Pancreas (tissue), 10 donors: ENCODE results near the gene SIRPD. TPM values are rescaled to one million over a fixed set of nuclear protein-coding genes. Genes with fewer than 3 reads are reported as not detected.

Source experiments
- ATAC-seq, 4 donors: fragments of 200-7000 bp; cut with Tn5 transposase; one replicate each; pipeline versions ENCODE4 v1.8.0 to v1.9.1; 2020; ENCODE audit warnings: mild to moderate bottlenecking in 4 of 4, moderate library complexity in 4 of 4
- DNase-seq, 6 donors: peaks; one replicate each; pipeline ENCODE4 v3.0.0-alpha.2; 2020
- FAIRE-seq: peaks from 2 replicates; lab custom pipeline; 2012; peaks lifted over from hg19 to GRCh38; lab: Jason Lieb, UNC
- H3K27ac ChIP-seq, 4 donors: fragments of 200-600 bp; sonication (generic); 1 replicate in 3 of 4; 2 replicates in 1 of 4; pipeline versions ENCODE4 v1.5.0 to v1.8.0; 2020
- H3K27me3 ChIP-seq, 4 donors: fragments of 200-600 bp; one replicate each; pipeline ENCODE4 v1.8.0; 2021
- H3K36me3 ChIP-seq, 3 donors: fragments of 200-600 bp; sonication (generic) in 1 of 3; one replicate each; pipeline versions ENCODE4 v1.5.0 to v1.8.0; 2020 to 2021
- H3K4me1 ChIP-seq, 3 donors: fragments of 200-600 bp; one replicate each; pipeline ENCODE4 v1.8.0; 2021
- H3K4me3 ChIP-seq, 4 donors: fragments of 200-600 bp; sonication (generic) in 2 of 4; one replicate each; pipeline versions ENCODE4 v1.5.0 to v1.8.0; 2020 to 2021
- H3K9me3 ChIP-seq, 4 donors: fragments of 200-600 bp; one replicate each; pipeline ENCODE4 v1.8.0; 2021
- CTCF ChIP-seq, 4 donors: fragments of 200-600 bp; sonication (generic) in 3 of 4; IDR thresholded peaks; one replicate each; pipeline versions ENCODE4 v1.5.0 to v1.8.0; 2021; ENCODE audit warnings: antibody characterized with exemption in 4 of 4
- WGBS, 2 donors: extraction: QIAGEN DNeasy Blood & Tissue Kit; methylation state at CpG; one replicate each; pipeline ENCODE4 v1.1.7; 2013; 5-methylcytosine and 5-hydroxymethylcytosine counted together
- intact Hi-C, 3 donors: fragments of 100-400 bp; cut with DNase I; formaldehyde crosslinking; loops; one replicate each; pipeline versions ENCODE4 v1.11.1 to v1.14.2; 2022
- polyA plus RNA-seq, 2 donors: library from polyadenylated mRNA; stranded (reverse); fragments of 200-250 nt; gene quantifications; one replicate each; pipeline ENCODE4 v1.2.3, GENCODE V29; 2013
- total RNA-seq, 6 donors: library from RNA; stranded (reverse); fragmentation: NEBNext Ultra II Directional in 4 of 6; extraction: Animal tissue kit (Norgen Biotek cat#: 25700) in 4 of 6; gene quantifications; one replicate each; pipeline versions ENCODE4 v1.2.1 to v1.2.4, GENCODE V29; 2021 to 2023
- donor health status: healthy with polysubstance abuse.
- donor health status: DM: no; HTN: no; CAD: no; lungs with moderate emphysema.
- donor health status: DM: no; HTN: no; CAD: no.
- donor health status: control.
- donor health status: control.
- donor health status: Bipolar disorder and iron deficiency.
- donor health status: DM: yes; HTN: yes; CAD: no.
- donor health status: DM: no; HTN: no; CAD: no.
- donor health status: DM: no; HTN: no; CAD: no.
- donor health status: DM: yes; HTN: yes; CAD: no.

Gene SIRPD
- total and polyA plus RNA-seq, 8 donors, result not detected

- ATAC-seq, result no peak
- FAIRE-seq, result no peak
- no peaks in the 10 kb centered on the region for H3K9me3 ChIP-seq
- H3K27me3 ChIP-seq, result peaks cover 0 to 6% (median 0%) of the 10 kb centered on the region in 4 donors
- H3K4me1 ChIP-seq, result no peaks in the 10 kb centered on the region
- TF ChIP-seq CTCF (IDR thresholded peaks at IDR 0.05), result no peak
- no peak overlapping the region for H3K4me3 ChIP-seq
- intact Hi-C loops, result no loop called here
- DNase-seq, result no peak
- no peaks in the 10 kb centered on the region for H3K36me3 ChIP-seq
- no peak overlapping the region for H3K27ac ChIP-seq
- WGBS, 2 donors, result 75 to 76% methylated on average over 2 of the region's 2 CpGs
Measured at GRCh38 chr20:1563598-1563997, 6.1 kb upstream of the SIRPD start.

- Histone ChIP-seq H3K27me3 (peaks cover 0 to 6% (median 0%) of the 10 kb centered on the region in 4 donors), H3K9me3 (no peaks in the 10 kb centered on the region), H3K4me3 (no peak overlapping the region), H3K36me3 (no peaks in the 10 kb centered on the region), H3K27ac (no peak overlapping the region), H3K4me1 (no peaks in the 10 kb centered on the region)
- FAIRE-seq (no peak), ATAC-seq (no peak), DNase-seq (no peak)
- WGBS, 2 donors, result 52 to 67% methylated on average over 2 of the region's 2 CpGs
- no peak for TF ChIP-seq CTCF (IDR thresholded peaks at IDR 0.05)
- intact Hi-C loops, result no loop called here
Measured at GRCh38 chr20:1562622-1563021, 5.1 kb upstream of the SIRPD start.

GRCh38 chr20:1561350-1561749 lies 3.8 kb upstream of the SIRPD start:
- DNase-seq, result no peak
- intact Hi-C loops, result no loop called here
- no peak for FAIRE-seq
- no peak for TF ChIP-seq CTCF (IDR thresholded peaks at IDR 0.05)
- Histone ChIP-seq H3K9me3 (no peaks in the 10 kb centered on the region), H3K27ac (no peak overlapping the region), H3K36me3 (no peaks in the 10 kb centered on the region), H3K4me1 (no peaks in the 10 kb centered on the region), H3K27me3 (peaks cover 0 to 6% (median 0%) of the 10 kb centered on the region in 4 donors), H3K4me3 (no peak overlapping the region)
- no peak for ATAC-seq
- WGBS, 2 donors, result 47 to 55% methylated on average over 2 of the region's 2 CpGs

GRCh38 chr20:1555952-1556351 lies 1.6 kb downstream of the SIRPD start:
- no peak overlapping the region for H3K27ac ChIP-seq
- ATAC-seq (no peak), FAIRE-seq (no peak), DNase-seq (no peak)
- no peaks in the 10 kb centered on the region for H3K4me1 ChIP-seq
- no peak overlapping the region for H3K4me3 ChIP-seq
- intact Hi-C loops, result no loop called here
- H3K36me3 ChIP-seq, result no peaks in the 10 kb centered on the region
- no peaks in the 10 kb centered on the region for H3K9me3 ChIP-seq
- no peaks in the 10 kb centered on the region for H3K27me3 ChIP-seq
- TF ChIP-seq CTCF (IDR thresholded peaks at IDR 0.05), result no peak

- ATAC-seq (no peak), DNase-seq (no peak), FAIRE-seq (no peak)
- Histone ChIP-seq H3K9me3 (no peaks in the 10 kb centered on the region), H3K27me3 (no peaks in the 10 kb centered on the region), H3K27ac (no peak overlapping the region), H3K36me3 (no peaks in the 10 kb centered on the region), H3K4me1 (no peaks in the 10 kb centered on the region), H3K4me3 (no peak overlapping the region)
- no peak for TF ChIP-seq CTCF (IDR thresholded peaks at IDR 0.05)
- intact Hi-C loops, result no loop called here
- WGBS, 2 donors, result 81 to 90% methylated on average over 1 of the region's 1 CpG
Measured at GRCh38 chr20:1539816-1540419, 17.6 kb downstream of the SIRPD start.
